ENCODE measurements around the gene ACOX1. TPM values are rescaled to one million over a fixed set of nuclear protein-coding genes. Genes with fewer than 3 reads are reported as not detected.

ACOX1 gene
- total RNA-seq, 1 experiment from 2014 or later, result 40.9 TPM

DNA sequence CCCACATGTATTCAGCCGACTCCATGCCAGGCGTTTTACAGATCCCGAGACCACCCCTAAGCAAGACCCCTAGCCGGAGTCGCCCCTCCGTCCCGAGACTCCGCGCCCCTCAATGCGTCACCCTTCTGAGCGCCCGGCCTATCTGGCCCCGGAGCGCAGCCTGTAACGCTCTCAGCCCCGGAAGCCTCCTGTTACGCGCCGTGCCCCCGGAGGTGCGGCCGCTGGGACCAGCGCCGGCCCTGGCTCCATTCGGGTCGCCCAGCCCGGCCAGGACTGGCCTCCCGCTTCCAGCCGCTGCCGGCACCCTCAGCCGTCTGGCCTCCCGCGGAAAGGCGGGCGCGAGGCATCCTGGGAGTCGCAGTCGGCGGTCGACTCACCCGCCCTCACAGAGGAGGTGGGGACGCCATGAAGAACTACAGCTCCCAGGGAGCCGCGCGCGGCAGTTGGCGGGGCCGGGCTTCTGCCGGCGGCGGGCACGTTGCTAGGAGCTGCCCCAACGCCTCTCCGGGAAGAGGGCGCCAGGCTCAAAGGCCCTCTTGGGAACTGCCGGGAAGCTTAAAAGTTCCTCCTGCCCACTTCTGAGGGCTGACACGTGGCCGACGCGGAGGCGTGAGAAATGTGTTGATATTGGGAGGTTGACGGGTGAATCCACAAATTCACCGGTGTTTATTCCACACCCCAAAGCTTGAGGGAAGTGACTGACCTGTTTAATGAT is 38.1 kb downstream of the ACOX1 start, which contains the start of gene FBF1 (continued):
- no peak for TF ChIP-seq CTCF (IDR thresholded peaks at IDR 0.05)
- no peak for TF ChIP-seq HMGA2 (CRISPR knock-in tag; IDR thresholded peaks at IDR 0.05)
- TF ChIP-seq E2F4 (CRISPR knock-in tag; IDR thresholded peaks at IDR 0.05; ENCODE audit: borderline replicate concordance, low read depth), result peak; percentile 77; the same call in 1 of the 2 replicates
- no peak for TF ChIP-seq MLX (CRISPR knock-in tag; IDR thresholded peaks at IDR 0.05)
- TF ChIP-seq E2F1 (CRISPR knock-in tag; IDR thresholded peaks at IDR 0.05), result 0 out of 2 replicates have a peak, but pooled peaks have one; percentile 80
- no peak; the same call in 1 of the 2 replicates for TF ChIP-seq ZNF232 (CRISPR knock-in tag; IDR thresholded peaks at IDR 0.05)
- TF ChIP-seq, protein P1, sequence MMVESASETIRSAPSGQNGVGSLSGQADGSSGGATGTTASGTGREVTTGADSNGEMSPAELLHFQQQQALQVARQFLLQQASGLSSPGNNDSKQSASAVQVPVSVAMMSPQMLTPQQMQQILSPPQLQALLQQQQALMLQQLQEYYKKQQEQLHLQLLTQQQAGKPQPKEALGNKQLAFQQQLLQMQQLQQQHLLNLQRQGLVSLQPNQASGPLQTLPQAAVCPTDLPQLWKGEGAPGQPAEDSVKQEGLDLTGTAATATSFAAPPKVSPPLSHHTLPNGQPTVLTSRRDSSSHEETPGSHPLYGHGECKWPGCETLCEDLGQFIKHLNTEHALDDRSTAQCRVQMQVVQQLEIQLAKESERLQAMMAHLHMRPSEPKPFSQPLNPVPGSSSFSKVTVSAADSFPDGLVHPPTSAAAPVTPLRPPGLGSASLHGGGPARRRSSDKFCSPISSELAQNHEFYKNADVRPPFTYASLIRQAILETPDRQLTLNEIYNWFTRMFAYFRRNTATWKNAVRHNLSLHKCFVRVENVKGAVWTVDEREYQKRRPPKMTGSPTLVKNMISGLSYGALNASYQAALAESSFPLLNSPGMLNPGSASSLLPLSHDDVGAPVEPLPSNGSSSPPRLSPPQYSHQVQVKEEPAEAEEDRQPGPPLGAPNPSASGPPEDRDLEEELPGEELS (CRISPR knock-in tag; IDR thresholded peaks at IDR 0.05), result no peak; the same call in 1 of the 2 replicates
- 0 out of 2 replicates have a peak, but pooled peaks have one; percentile 29 for TF ChIP-seq PRRX2 (CRISPR knock-in tag; IDR thresholded peaks at IDR 0.05)
- TF ChIP-seq, protein P2, sequence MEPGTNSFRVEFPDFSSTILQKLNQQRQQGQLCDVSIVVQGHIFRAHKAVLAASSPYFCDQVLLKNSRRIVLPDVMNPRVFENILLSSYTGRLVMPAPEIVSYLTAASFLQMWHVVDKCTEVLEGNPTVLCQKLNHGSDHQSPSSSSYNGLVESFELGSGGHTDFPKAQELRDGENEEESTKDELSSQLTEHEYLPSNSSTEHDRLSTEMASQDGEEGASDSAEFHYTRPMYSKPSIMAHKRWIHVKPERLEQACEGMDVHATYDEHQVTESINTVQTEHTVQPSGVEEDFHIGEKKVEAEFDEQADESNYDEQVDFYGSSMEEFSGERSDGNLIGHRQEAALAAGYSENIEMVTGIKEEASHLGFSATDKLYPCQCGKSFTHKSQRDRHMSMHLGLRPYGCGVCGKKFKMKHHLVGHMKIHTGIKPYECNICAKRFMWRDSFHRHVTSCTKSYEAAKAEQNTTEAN (CRISPR knock-in tag; IDR thresholded peaks at IDR 0.05), result no peak; the same call in 1 of the 2 replicates
- no peak for TF ChIP-seq NR1H2 (CRISPR knock-in tag; IDR thresholded peaks at IDR 0.05)
- TF ChIP-seq JAZF1 (CRISPR knock-in tag; IDR thresholded peaks at IDR 0.05), result no peak
- 0 out of 2 replicates have a peak, but pooled peaks have one; percentile 36 for TF ChIP-seq ZNF416 (CRISPR knock-in tag; IDR thresholded peaks at IDR 0.05)
- TF ChIP-seq TP53 (CRISPR knock-in tag; IDR thresholded peaks at IDR 0.05), result peak; percentile 38; the same call in 1 of the 2 replicates
- TF ChIP-seq RELA (CRISPR knock-in tag; IDR thresholded peaks at IDR 0.05; ENCODE audit: borderline replicate concordance), result no peak
- no peak; the same call in 1 of the 2 replicates for TF ChIP-seq SMAD3 (CRISPR knock-in tag; IDR thresholded peaks at IDR 0.05; ENCODE audit: borderline replicate concordance)
- TF ChIP-seq ZNF281 (CRISPR knock-in tag; IDR thresholded peaks at IDR 0.05), result 0 out of 2 replicates have a peak, but pooled peaks have one; percentile 38
- 0 out of 2 replicates have a peak, but pooled peaks have one; percentile 79 for TF ChIP-seq EMX1 (CRISPR knock-in tag; IDR thresholded peaks at IDR 0.05)
- no peak for TF ChIP-seq GTF2I (CRISPR knock-in tag; conservative IDR thresholded peaks at IDR 0.05)
- TF ChIP-seq PREB (CRISPR knock-in tag; IDR thresholded peaks at IDR 0.05; ENCODE audit: borderline replicate concordance), result 0 out of 2 replicates have a peak, but pooled peaks have one; percentile 43
- TF ChIP-seq MYBL2 (CRISPR knock-in tag; IDR thresholded peaks at IDR 0.05), result 0 out of 2 replicates have a peak, but pooled peaks have one; percentile 80
- no peak for TF ChIP-seq NFYB (CRISPR knock-in tag; conservative IDR thresholded peaks at IDR 0.05; ENCODE audit: low read depth)
- TF ChIP-seq, protein P3, sequence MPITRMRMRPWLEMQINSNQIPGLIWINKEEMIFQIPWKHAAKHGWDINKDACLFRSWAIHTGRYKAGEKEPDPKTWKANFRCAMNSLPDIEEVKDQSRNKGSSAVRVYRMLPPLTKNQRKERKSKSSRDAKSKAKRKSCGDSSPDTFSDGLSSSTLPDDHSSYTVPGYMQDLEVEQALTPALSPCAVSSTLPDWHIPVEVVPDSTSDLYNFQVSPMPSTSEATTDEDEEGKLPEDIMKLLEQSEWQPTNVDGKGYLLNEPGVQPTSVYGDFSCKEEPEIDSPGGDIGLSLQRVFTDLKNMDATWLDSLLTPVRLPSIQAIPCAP (CRISPR knock-in tag; IDR thresholded peaks at IDR 0.05), result no peak
- TF ChIP-seq JUN (CRISPR knock-in tag; IDR thresholded peaks at IDR 0.05), result 0 out of 2 replicates have a peak, but pooled peaks have one; percentile 63
- peak; percentile 88 for TF ChIP-seq NFATC4 (CRISPR knock-in tag; IDR thresholded peaks at IDR 0.05)
- TF ChIP-seq CREB1 (CRISPR knock-in tag; IDR thresholded peaks at IDR 0.05), result peak; percentile 39; the same call in 1 of the 2 replicates
- TF ChIP-seq FOXK1 (CRISPR knock-in tag; IDR thresholded peaks at IDR 0.05), result no peak

Measured in WTC11 (cell line).